Measurements from ENCODE around the gene RABGEF1.
A peak's percentile ranks its signal among the peaks of the same experiment; 100 is the strongest.
"Not testable (repeated sequence)": the region's sequence is repeated elsewhere in the genome, so short reads cannot be mapped to it uniquely, and the experiment has no call there.

Gene RABGEF1

GRCh38 chr7:66847523-66847855, 107.0 kb downstream of the RABGEF1 start:
- peaks cover 23% of the 10 kb centered on the region for H3K4me1 ChIP-seq (ENCODE audit: control insufficient read depth, insufficient read depth, low read length)
- not testable (repeated sequence) for H3K27me3 ChIP-seq (ENCODE audit: control insufficient read depth, insufficient read depth, low read length); H3K9me3 ChIP-seq (ENCODE audit: control insufficient read depth, insufficient read depth, low read depth, low read length); H3K36me3 ChIP-seq (ENCODE audit: control insufficient read depth, insufficient read depth, low read length)
- H3K27ac ChIP-seq (ENCODE audit: low read depth, low read length) = peak overlapping the region; percentile 81; the same call in 1 of the 2 replicates
- peak overlapping the region; percentile 72 for H3K9ac ChIP-seq (ENCODE audit: low read length)
- H3K4me3 ChIP-seq (ENCODE audit: low read depth, low read length) = 0 out of 2 replicates have a peak overlapping the region, but pooled peaks have one; percentile 23

GRCh38 chr7:66847879-66848790, 107.6 kb downstream of the RABGEF1 start:
- H3K27ac ChIP-seq (ENCODE audit: low read depth, low read length) = peak overlapping the region; percentile 81
- H3K4me3 ChIP-seq (ENCODE audit: low read depth, low read length) = peak overlapping the region; percentile 23; the same call in 1 of the 2 replicates
- no peaks in the 10 kb centered on the region for H3K36me3 ChIP-seq (ENCODE audit: control insufficient read depth, insufficient read depth, low read length)
- H3K4me1 ChIP-seq (ENCODE audit: control insufficient read depth, insufficient read depth, low read length) = peaks cover 23% of the 10 kb centered on the region
- no peaks in the 10 kb centered on the region; the same call in 1 of the 2 replicates for H3K27me3 ChIP-seq (ENCODE audit: control insufficient read depth, insufficient read depth, low read length)
- H3K9me3 ChIP-seq (ENCODE audit: control insufficient read depth, insufficient read depth, low read depth, low read length) = no peaks in the 10 kb centered on the region
- H3K9ac ChIP-seq (ENCODE audit: low read length) = peak overlapping the region; percentile 72

- H3K9me3 ChIP-seq (ENCODE audit: control insufficient read depth, insufficient read depth, low read depth, low read length) = no peaks in the 10 kb centered on the region
- H3K36me3 ChIP-seq (ENCODE audit: control insufficient read depth, insufficient read depth, low read length) = peaks cover 17% of the 10 kb centered on the region
- no peaks in the 10 kb centered on the region for H3K27me3 ChIP-seq (ENCODE audit: control insufficient read depth, insufficient read depth, low read length)
- H3K9ac ChIP-seq (ENCODE audit: low read length) = no peak overlapping the region
- no peak overlapping the region for H3K27ac ChIP-seq (ENCODE audit: low read depth, low read length)
- peaks cover 9% of the 10 kb centered on the region; the same call in 1 of the 2 replicates for H3K4me1 ChIP-seq (ENCODE audit: control insufficient read depth, insufficient read depth, low read length)
- H3K4me3 ChIP-seq (ENCODE audit: low read depth, low read length) = no peak overlapping the region
Observed at GRCh38 chr7:66859339-66859738, 118.8 kb downstream of the RABGEF1 start.

- Histone ChIP-seq H3K4me3 (ENCODE audit: low read depth, low read length) (no peak overlapping the region), H3K36me3 (ENCODE audit: control insufficient read depth, insufficient read depth, low read length) (peaks cover 17% of the 10 kb centered on the region), H3K27me3 (ENCODE audit: control insufficient read depth, insufficient read depth, low read length) (no peaks in the 10 kb centered on the region), H3K9me3 (ENCODE audit: control insufficient read depth, insufficient read depth, low read depth, low read length) (no peaks in the 10 kb centered on the region), H3K4me1 (ENCODE audit: control insufficient read depth, insufficient read depth, low read length) (peaks cover 9% of the 10 kb centered on the region; the same call in 1 of the 2 replicates), H3K27ac (ENCODE audit: low read depth, low read length) (no peak overlapping the region), H3K9ac (ENCODE audit: low read length) (no peak overlapping the region)
Observed at GRCh38 chr7:66859794-66860645, 119.5 kb downstream of the RABGEF1 start.

- Histone ChIP-seq H3K4me1 (ENCODE audit: control insufficient read depth, insufficient read depth, low read length) (peaks cover 9% of the 10 kb centered on the region; the same call in 1 of the 2 replicates), H3K27ac (ENCODE audit: low read depth, low read length) (no peak overlapping the region), H3K4me3 (ENCODE audit: low read depth, low read length) (no peak overlapping the region), H3K27me3 (ENCODE audit: control insufficient read depth, insufficient read depth, low read length) (no peaks in the 10 kb centered on the region), H3K9me3 (ENCODE audit: control insufficient read depth, insufficient read depth, low read depth, low read length) (no peaks in the 10 kb centered on the region), H3K36me3 (ENCODE audit: control insufficient read depth, insufficient read depth, low read length) (peaks cover 17% of the 10 kb centered on the region), H3K9ac (ENCODE audit: low read length) (no peak overlapping the region)
Observed at GRCh38 chr7:66860767-66861166, 120.2 kb downstream of the RABGEF1 start.

Measured in HUES6 (cell line).